ENCODE results near the gene B4GALNT1.
"Not testable (repeated sequence)": the region's sequence is repeated elsewhere in the genome, so short reads cannot be mapped to it uniquely, and the experiment has no call there.

The B4GALNT1 gene

GRCh38 chr12:57620245-57620935, 12.6 kb downstream of the B4GALNT1 start:
- no peak for DNase-seq

- DNase-seq = no peak
Observed at GRCh38 chr12:57619434-57620244, 13.4 kb downstream of the B4GALNT1 start.

- no peak for DNase-seq
Observed at GRCh38 chr12:57618966-57619433, 14.0 kb downstream of the B4GALNT1 start.

- not testable (repeated sequence) for DNase-seq
Observed at GRCh38 chr12:57618431-57618830, 14.6 kb downstream of the B4GALNT1 start.

- DNase-seq = no peak
Observed at GRCh38 chr12:57617942-57618341, 15.1 kb downstream of the B4GALNT1 start.

GRCh38 chr12:57616383-57617101, 16.5 kb downstream of the B4GALNT1 start:
- DNase-seq = no peak

GRCh38 chr12:57615637-57616036, 17.4 kb downstream of the B4GALNT1 start:
- no peak for DNase-seq

GRCh38 chr12:57614948-57615500, 18.0 kb downstream of the B4GALNT1 start:
- no peak for DNase-seq

- no peak for DNase-seq
Observed at GRCh38 chr12:57614178-57614947, 18.6 kb downstream of the B4GALNT1 start.

- no peak for DNase-seq
Observed at GRCh38 chr12:57613427-57614109, 19.4 kb downstream of the B4GALNT1 start.

GRCh38 chr12:57612711-57613426, 20.1 kb downstream of the B4GALNT1 start:
- no peak for DNase-seq

- DNase-seq = peak; percentile 73
Observed at GRCh38 chr12:57611827-57612710, 20.9 kb downstream of the B4GALNT1 start.

GRCh38 chr12:57611108-57611826, 21.7 kb downstream of the B4GALNT1 start, which contains the start of gene ARHGEF25:
ARHGEF25 (plus strand) TSS chr12:57611435; CDS start chr12:57611895, 460 bp downstream.
- peak; percentile 18 for DNase-seq

- no peak for DNase-seq
Observed at GRCh38 chr12:57610554-57611107, 22.4 kb downstream of the B4GALNT1 start.

- no peak for DNase-seq
Observed at GRCh38 chr12:57609781-57610553, 23.0 kb downstream of the B4GALNT1 start.

- no peak for DNase-seq
Observed at GRCh38 chr12:57609101-57609780, 23.8 kb downstream of the B4GALNT1 start.

GRCh38 chr12:57607958-57608663, 24.9 kb downstream of the B4GALNT1 start:
- DNase-seq = no peak
